HepG2 (cell line): ENCODE measurements around the gene MAPRE3. TPM values are rescaled to one million over a fixed set of nuclear protein-coding genes. Genes with fewer than 3 reads are reported as not detected.

Experiments
- BRD4 ChIP-seq: sonication (generic); formaldehyde crosslinking; IDR thresholded peaks from 2 replicates; pipeline ENCODE4 v1.4.0; 2020; ENCODE audit warnings: missing genetic modification reagents
- FOXA1 ChIP-seq, 2 experiments: fragments of 450-650 bp in 1 of 2; sonication (generic) in 1 of 2; formaldehyde crosslinking in 1 of 2; IDR thresholded peaks; 2 replicates each; pipeline versions ENCODE4 v1.4.0 to v1.6.1; 2016 to 2020; ENCODE audit warnings: missing genetic modification reagents in 1 of 2
- KAT8 ChIP-seq: IDR thresholded peaks from 2 replicates; pipeline ENCODE4 v1.6.1; 2016; ENCODE audit warnings: missing genetic modification reagents, missing compliant biosample characterization
- MIXL1 ChIP-seq: IDR thresholded peaks from 2 replicates; pipeline ENCODE4 v1.6.1; 2016
- NFAT5 ChIP-seq: sonication (generic); formaldehyde crosslinking; IDR thresholded peaks from 2 replicates; pipeline ENCODE4 v1.4.0; 2020; ENCODE audit warnings: missing genetic modification reagents
- NONO ChIP-seq, 2 experiments: fragments of 450-650 bp in 1 of 2; sonication (generic) in 1 of 2; formaldehyde crosslinking in 1 of 2; IDR thresholded peaks in 1 of 2; conservative IDR thresholded peaks in 1 of 2; 2 replicates each; pipeline versions ENCODE4 v1.6.1 to v1.8.0; 2017 to 2022; ENCODE audit warnings: mild to moderate bottlenecking in 1 of 2, missing genetic modification reagents in 1 of 2, moderate library complexity in 1 of 2
- REL ChIP-seq: sonication (generic); formaldehyde crosslinking; conservative IDR thresholded peaks from 2 replicates; pipeline ENCODE4 v1.8.0; 2022; ENCODE audit warnings: mild to moderate bottlenecking, missing genetic modification reagents, moderate library complexity
- SAP130 ChIP-seq: IDR thresholded peaks from 2 replicates; pipeline ENCODE4 v1.6.1; 2016; ENCODE audit warnings: low read depth
- ZNF282 ChIP-seq: fragments of 450-650 bp; IDR thresholded peaks from 2 replicates; pipeline ENCODE4 v1.6.1; 2018; ENCODE audit not compliant: partially characterized antibody
- ZNF33A ChIP-seq: sonication (generic); formaldehyde crosslinking; IDR thresholded peaks from 2 replicates; pipeline ENCODE4 v1.5.1; 2020; ENCODE audit warnings: missing genetic modification reagents, mild to moderate bottlenecking, moderate library complexity, borderline replicate concordance
- ZNF446 ChIP-seq: sonication (generic); formaldehyde crosslinking; IDR thresholded peaks from 2 replicates; pipeline ENCODE4 v1.5.0; 2020; ENCODE audit warnings: mild to moderate bottlenecking, missing genetic modification reagents
- ZNF549 ChIP-seq: sonication (generic); formaldehyde crosslinking; IDR thresholded peaks from 2 replicates; pipeline ENCODE4 v1.5.0; 2020; ENCODE audit warnings: missing genetic modification reagents
- ZNF619 ChIP-seq: sonication (generic); formaldehyde crosslinking; IDR thresholded peaks from 2 replicates; pipeline ENCODE4 v1.4.0; 2020; ENCODE audit warnings: mild to moderate bottlenecking, missing genetic modification reagents
- ZNF781 ChIP-seq: sonication (generic); formaldehyde crosslinking; IDR thresholded peaks from 2 replicates; pipeline ENCODE4 v1.5.1; 2020; ENCODE audit warnings: borderline replicate concordance, mild to moderate bottlenecking, missing genetic modification reagents; ENCODE audit errors: not compliant biosample characterization
- ZNF784 ChIP-seq: sonication (generic); formaldehyde crosslinking; IDR thresholded peaks from 2 replicates; pipeline ENCODE4 v1.5.1; 2020; ENCODE audit warnings: missing genetic modification reagents, mild to moderate bottlenecking, borderline replicate concordance
- ZNF792 ChIP-seq: IDR thresholded peaks from 2 replicates; pipeline ENCODE4 v1.6.1; 2016
- polyA plus RNA-seq, 8 experiments: library from polyadenylated mRNA; depleted of rRNA in 3 of 8; stranded (reverse) in 7 of 8; unstranded in 1 of 8; fragments of >200 nt; fragmentation: Illumina TruSeq in 4 of 8; extraction: Trizol in 4 of 8; gene quantifications; 2 replicates each; pipeline versions ENCODE4 v1.2.1 to v1.2.3, GENCODE V29; 2011 to 2016; ENCODE audit warnings: low read depth in 4 of 8, missing spikeins in 1 of 8, mixed read lengths in 1 of 8; ENCODE audit not compliant: insufficient read depth in 1 of 8
- total RNA-seq, 5 experiments: library from RNA; depleted of rRNA; stranded (reverse); fragments of >200 nt; fragmentation: Illumina TruSeq; extraction: Trizol; gene quantifications; 2 replicates each; pipeline ENCODE4 v1.2.3, GENCODE V29; 2016; ENCODE audit warnings: low read depth in 1 of 5
- TF ChIP-seq, protein P1 (sequence below): sonication (generic); formaldehyde crosslinking; IDR thresholded peaks from 2 replicates; pipeline ENCODE4 v1.5.0; 2020; ENCODE audit warnings: missing genetic modification reagents
- TF ChIP-seq, protein P2 (sequence below): sonication (generic); formaldehyde crosslinking; IDR thresholded peaks from 2 replicates; pipeline ENCODE4 v1.4.0; 2020; ENCODE audit warnings: missing genetic modification reagents
- TF ChIP-seq, protein P3 (sequence below): sonication (generic); formaldehyde crosslinking; IDR thresholded peaks from 2 replicates; pipeline ENCODE4 v1.5.1; 2020; ENCODE audit warnings: missing genetic modification reagents, mild to moderate bottlenecking, borderline replicate concordance

MAPRE3 gene
- total and polyA plus RNA-seq, 2 of the 13 experiments (the other 11 are each of a cell fraction or from before 2014, with no cell fraction given): 0.31 to 0.91 TPM

DNA sequence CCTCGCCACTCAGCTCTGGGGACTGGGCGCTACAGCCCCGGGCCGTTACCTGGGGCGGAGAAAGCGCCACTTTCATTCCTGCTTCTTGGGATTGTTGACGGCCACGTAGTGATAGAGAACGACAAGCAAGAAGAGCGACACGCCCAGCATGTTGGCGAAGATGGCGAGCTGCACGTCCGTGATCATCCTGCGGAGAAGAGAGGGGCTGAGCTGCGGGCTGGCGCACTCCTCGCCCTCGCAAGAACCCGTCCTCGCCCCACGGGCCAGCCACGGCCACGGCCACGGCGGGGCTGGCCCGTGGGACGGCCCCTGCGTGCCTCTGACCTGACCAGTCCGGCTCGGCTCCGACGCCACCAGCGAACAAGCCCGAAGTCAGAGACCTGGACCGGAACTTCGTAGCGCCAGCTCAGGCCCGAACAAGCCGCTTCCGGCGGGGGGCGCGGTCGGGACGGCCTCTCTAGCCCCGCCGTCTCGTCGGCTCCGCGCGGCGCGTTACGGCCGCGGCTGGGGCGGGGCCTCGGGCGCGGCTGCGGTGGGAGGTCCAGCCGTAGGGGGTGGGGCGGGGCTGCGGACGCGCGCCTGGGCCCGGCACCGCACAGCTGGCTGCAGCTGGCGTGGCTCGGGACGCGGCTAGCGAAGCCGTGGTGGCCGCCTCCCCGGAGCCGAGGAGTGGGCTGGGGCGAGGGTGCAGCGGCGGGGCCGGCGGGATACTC, 101.0 kb downstream of the MAPRE3 start, which contains the start of gene OST4 (continued):
- TF ChIP-seq BRD4 (peak; percentile 8; the same call in 1 of the 2 replicates), ZNF549 (no peak), ZNF619 (CRISPR knock-in tag) (no peak), ZNF33A (CRISPR knock-in tag) (no peak), ZNF784 (CRISPR knock-in tag) (no peak; the same call in 1 of the 2 replicates), ZNF446 (CRISPR knock-in tag) (peak; percentile 80), SAP130 (peak; percentile 96), FOXA1 (IDR thresholded peaks at IDR 0.05) (no peak), FOXA1 (CRISPR knock-in tag; IDR thresholded peaks at IDR 0.05) (no peak), REL (CRISPR knock-in tag) (no peak), ZNF282 (no peak), ZNF781 (CRISPR knock-in tag) (no peak), ZNF792 (CRISPR knock-in tag) (peak; percentile 78), NONO (IDR thresholded peaks at IDR 0.05) (no peak), NONO (CRISPR knock-in tag; conservative IDR thresholded peaks at IDR 0.05) (peak; percentile 80), KAT8 (CRISPR knock-in tag) (peak; percentile 93), MIXL1 (CRISPR knock-in tag) (peak; percentile 46; the same call in 1 of the 2 replicates), NFAT5 (CRISPR knock-in tag) (0 out of 2 replicates have a peak, but pooled peaks have one; percentile 6)
- TF ChIP-seq, protein P1, sequence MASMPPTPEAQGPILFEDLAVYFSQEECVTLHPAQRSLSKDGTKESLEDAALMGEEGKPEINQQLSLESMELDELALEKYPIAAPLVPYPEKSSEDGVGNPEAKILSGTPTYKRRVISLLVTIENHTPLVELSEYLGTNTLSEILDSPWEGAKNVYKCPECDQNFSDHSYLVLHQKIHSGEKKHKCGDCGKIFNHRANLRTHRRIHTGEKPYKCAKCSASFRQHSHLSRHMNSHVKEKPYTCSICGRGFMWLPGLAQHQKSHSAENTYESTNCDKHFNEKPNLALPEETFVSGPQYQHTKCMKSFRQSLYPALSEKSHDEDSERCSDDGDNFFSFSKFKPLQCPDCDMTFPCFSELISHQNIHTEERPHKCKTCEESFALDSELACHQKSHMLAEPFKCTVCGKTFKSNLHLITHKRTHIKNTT (CRISPR knock-in tag): no peak
- TF ChIP-seq, protein P2, sequence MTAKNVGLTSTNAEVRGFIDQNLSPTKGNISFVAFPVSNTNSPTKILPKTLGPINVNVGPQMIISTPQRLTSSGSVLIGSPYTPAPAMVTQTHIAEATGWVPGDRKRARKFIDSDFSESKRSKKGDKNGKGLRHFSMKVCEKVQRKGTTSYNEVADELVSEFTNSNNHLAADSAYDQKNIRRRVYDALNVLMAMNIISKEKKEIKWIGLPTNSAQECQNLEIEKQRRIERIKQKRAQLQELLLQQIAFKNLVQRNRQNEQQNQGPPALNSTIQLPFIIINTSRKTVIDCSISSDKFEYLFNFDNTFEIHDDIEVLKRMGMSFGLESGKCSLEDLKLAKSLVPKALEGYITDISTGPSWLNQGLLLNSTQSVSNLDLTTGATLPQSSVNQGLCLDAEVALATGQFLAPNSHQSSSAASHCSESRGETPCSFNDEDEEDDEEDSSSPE (CRISPR knock-in tag): peak; percentile 85
- TF ChIP-seq, protein P3, sequence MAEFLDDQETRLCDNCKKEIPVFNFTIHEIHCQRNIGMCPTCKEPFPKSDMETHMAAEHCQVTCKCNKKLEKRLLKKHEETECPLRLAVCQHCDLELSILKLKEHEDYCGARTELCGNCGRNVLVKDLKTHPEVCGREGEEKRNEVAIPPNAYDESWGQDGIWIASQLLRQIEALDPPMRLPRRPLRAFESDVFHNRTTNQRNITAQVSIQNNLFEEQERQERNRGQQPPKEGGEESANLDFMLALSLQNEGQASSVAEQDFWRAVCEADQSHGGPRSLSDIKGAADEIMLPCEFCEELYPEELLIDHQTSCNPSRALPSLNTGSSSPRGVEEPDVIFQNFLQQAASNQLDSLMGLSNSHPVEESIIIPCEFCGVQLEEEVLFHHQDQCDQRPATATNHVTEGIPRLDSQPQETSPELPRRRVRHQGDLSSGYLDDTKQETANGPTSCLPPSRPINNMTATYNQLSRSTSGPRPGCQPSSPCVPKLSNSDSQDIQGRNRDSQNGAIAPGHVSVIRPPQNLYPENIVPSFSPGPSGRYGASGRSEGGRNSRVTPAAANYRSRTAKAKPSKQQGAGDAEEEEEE: 0 out of 2 replicates have a peak, but pooled peaks have one; percentile 58
